Neural cell (in vitro differentiated cells): ENCODE measurements around the gene RBM5. TPM values are rescaled to one million over a fixed set of nuclear protein-coding genes. Genes with fewer than 3 reads are reported as not detected.

Source experiments
- H2AFZ ChIP-seq: fragments of 200-600, 300-800 bp; sonication (generic), shearing (Covaris generic); 2 replicates; pipeline ENCODE4 v1.6.0; 2014; ENCODE audit warnings: low read depth, mild to moderate bottlenecking, antibody characterized with exemption, low read length, moderate library complexity
- H3F3A ChIP-seq: fragments of 200-600 bp; shearing (Covaris generic); 2 replicates; pipeline ENCODE4 v1.6.1; 2016; ENCODE audit warnings: mild to moderate bottlenecking, moderate library complexity, mixed read lengths, antibody characterized with exemption, low read length; ENCODE audit not compliant: insufficient read depth, poor library complexity, severe bottlenecking
- H3K27ac ChIP-seq: fragments of 200-600, 300-800 bp; sonication (generic), shearing (Covaris generic); 2 replicates; pipeline ENCODE4 v1.5.1; 2014; ENCODE audit warnings: mild to moderate bottlenecking, low read length, moderate library complexity
- H3K27me3 ChIP-seq: fragments of 300-800, 200-600 bp; sonication (generic), shearing (Covaris generic); 2 replicates; pipeline ENCODE4 v1.6.0; 2014; ENCODE audit warnings: mild to moderate bottlenecking, low read depth, low read length, moderate library complexity; ENCODE audit not compliant: insufficient read depth
- H3K36me3 ChIP-seq: fragments of 300-800, 200-600 bp; sonication (generic), shearing (Covaris generic); 2 replicates; pipeline ENCODE4 v1.5.1; 2014; ENCODE audit warnings: mild to moderate bottlenecking, antibody characterized with exemption, low read length, moderate library complexity; ENCODE audit not compliant: insufficient read depth
- H3K4me2 ChIP-seq: fragments of 300-800, 200-600 bp; sonication (generic), shearing (Covaris generic); 2 replicates; pipeline ENCODE4 v1.6.0; 2014; ENCODE audit warnings: mild to moderate bottlenecking, low read length
- H3K4me3 ChIP-seq: fragments of 300-800, 200-600 bp; sonication (generic), shearing (Covaris generic); 2 replicates; pipeline ENCODE4 v1.5.1; 2014; ENCODE audit warnings: mild to moderate bottlenecking, low read length, moderate library complexity
- H3K79me2 ChIP-seq: fragments of 200-600 bp; shearing (Covaris generic); replicated peaks from 2 replicates; pipeline ENCODE4 v1.6.0; 2014; ENCODE audit warnings: mild to moderate bottlenecking, low read length, moderate library complexity; ENCODE audit not compliant: insufficient read depth
- H3K9ac ChIP-seq: fragments of 300-800, 200-600 bp; sonication (generic), shearing (Covaris generic); 2 replicates; pipeline ENCODE4 v1.6.1; 2016; ENCODE audit warnings: mild to moderate bottlenecking, low read length, mixed read lengths
- H3K9me2 ChIP-seq: fragments of 200-600 bp; shearing (Covaris generic); 2 replicates; pipeline ENCODE4 v1.6.1; 2016; ENCODE audit warnings: mild to moderate bottlenecking, low read length, mixed read lengths; ENCODE audit not compliant: insufficient read depth
- H3K9me3 ChIP-seq: fragments of 200-600, 300-800 bp; sonication (generic), shearing (Covaris generic); 2 replicates; pipeline ENCODE4 v1.6.1; 2016; ENCODE audit warnings: mild to moderate bottlenecking, mixed run types, low read length, moderate library complexity, mixed read lengths
- H4K20me1 ChIP-seq: fragments of 200-600 bp; shearing (Covaris generic); 2 replicates; pipeline ENCODE4 v1.6.1; 2016; ENCODE audit warnings: mild to moderate bottlenecking, mixed run types; ENCODE audit not compliant: insufficient read depth
- EP300 ChIP-seq: fragments of 450-650 bp; conservative IDR thresholded peaks from 2 replicates; pipeline ENCODE4 v1.6.1; 2014; ENCODE audit warnings: antibody characterized with exemption, mild to moderate bottlenecking, moderate library complexity; ENCODE audit not compliant: poor library complexity, severe bottlenecking
- EZH2 ChIP-seq: fragments of 200-600, 300-800 bp; shearing (Covaris generic), sonication (generic); IDR thresholded peaks from 2 replicates; pipeline ENCODE4 v1.6.1; 2014; ENCODE audit warnings: antibody characterized with exemption, low read length, borderline replicate concordance, mild to moderate bottlenecking; ENCODE audit not compliant: insufficient read depth, poor library complexity, severe bottlenecking
- MXI1 ChIP-seq: fragments of 450-650 bp; conservative IDR thresholded peaks from 2 replicates; pipeline ENCODE4 v1.6.1; 2014; ENCODE audit warnings: antibody characterized with exemption, mild to moderate bottlenecking; ENCODE audit not compliant: poor library complexity, severe bottlenecking
- POLR2AphosphoS5 ChIP-seq: IDR thresholded peaks from 2 replicates; pipeline ENCODE4 v1.6.1; 2012
- RAD21 ChIP-seq: fragments of 450-650 bp; conservative IDR thresholded peaks from 2 replicates; pipeline ENCODE4 v1.6.1; 2014; ENCODE audit warnings: antibody characterized with exemption, mild to moderate bottlenecking, moderate library complexity
- REST ChIP-seq: IDR thresholded peaks from 2 replicates; pipeline ENCODE4 v1.6.1; 2012; ENCODE audit warnings: borderline replicate concordance
- SMC3 ChIP-seq: fragments of 450-650 bp; conservative IDR thresholded peaks from 2 replicates; pipeline ENCODE4 v1.6.1; 2014; ENCODE audit warnings: antibody characterized with exemption, mild to moderate bottlenecking, moderate library complexity; ENCODE audit not compliant: poor library complexity
- TAF1 ChIP-seq: IDR thresholded peaks from 2 replicates; pipeline ENCODE4 v1.6.1; 2012; ENCODE audit warnings: low read depth
- polyA plus RNA-seq: library from polyadenylated mRNA; depleted of rRNA; stranded (reverse); fragments of >200 nt; gene quantifications from 2 replicates; pipeline ENCODE4 v1.2.3, GENCODE V29; 2014
- TF ChIP-seq, protein P1 (sequence below): fragments of 450-650 bp; IDR thresholded peaks from 2 replicates; pipeline ENCODE4 v1.5.1; 2014; ENCODE audit warnings: antibody characterized with exemption, mild to moderate bottlenecking, moderate library complexity; ENCODE audit not compliant: poor library complexity, severe bottlenecking

Gene RBM5
- polyA plus RNA-seq, 1 donor from 2014 or later, result 632 TPM

GRCh38 chr3:50139718-50140423, 51.2 kb downstream of the RBM5 start:
- no peaks in the 10 kb centered on the region for H3K79me2 ChIP-seq
- no peak overlapping the region for H3K9ac ChIP-seq
- no peak overlapping the region for H3K4me3 ChIP-seq
- H3K27me3 ChIP-seq, result no peaks in the 10 kb centered on the region
- no peaks in the 10 kb centered on the region for H3F3A ChIP-seq
- H3K9me2 ChIP-seq, result no peaks in the 10 kb centered on the region
- H3K9me3 ChIP-seq, result no peaks in the 10 kb centered on the region
- no peak overlapping the region for H3K4me2 ChIP-seq
- TF ChIP-seq POLR2AphosphoS5, result no peak
- no peak for TF ChIP-seq EZH2
- no peak for TF ChIP-seq RAD21
- TF ChIP-seq SMC3, result no peak
- TF ChIP-seq REST, result no peak
- TF ChIP-seq, protein P1, sequence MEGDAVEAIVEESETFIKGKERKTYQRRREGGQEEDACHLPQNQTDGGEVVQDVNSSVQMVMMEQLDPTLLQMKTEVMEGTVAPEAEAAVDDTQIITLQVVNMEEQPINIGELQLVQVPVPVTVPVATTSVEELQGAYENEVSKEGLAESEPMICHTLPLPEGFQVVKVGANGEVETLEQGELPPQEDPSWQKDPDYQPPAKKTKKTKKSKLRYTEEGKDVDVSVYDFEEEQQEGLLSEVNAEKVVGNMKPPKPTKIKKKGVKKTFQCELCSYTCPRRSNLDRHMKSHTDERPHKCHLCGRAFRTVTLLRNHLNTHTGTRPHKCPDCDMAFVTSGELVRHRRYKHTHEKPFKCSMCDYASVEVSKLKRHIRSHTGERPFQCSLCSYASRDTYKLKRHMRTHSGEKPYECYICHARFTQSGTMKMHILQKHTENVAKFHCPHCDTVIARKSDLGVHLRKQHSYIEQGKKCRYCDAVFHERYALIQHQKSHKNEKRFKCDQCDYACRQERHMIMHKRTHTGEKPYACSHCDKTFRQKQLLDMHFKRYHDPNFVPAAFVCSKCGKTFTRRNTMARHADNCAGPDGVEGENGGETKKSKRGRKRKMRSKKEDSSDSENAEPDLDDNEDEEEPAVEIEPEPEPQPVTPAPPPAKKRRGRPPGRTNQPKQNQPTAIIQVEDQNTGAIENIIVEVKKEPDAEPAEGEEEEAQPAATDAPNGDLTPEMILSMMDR, result no peak
- TF ChIP-seq MXI1, result no peak
- no peak for TF ChIP-seq EP300
- TF ChIP-seq TAF1, result no peak
- no peak overlapping the region for H3K27ac ChIP-seq
- no peak overlapping the region for H2AFZ ChIP-seq
- no peaks in the 10 kb centered on the region for H4K20me1 ChIP-seq
- no peaks in the 10 kb centered on the region for H3K36me3 ChIP-seq

- no peak overlapping the region for H3K4me3 ChIP-seq
- no peaks in the 10 kb centered on the region for H3F3A ChIP-seq
- no peak overlapping the region for H3K9ac ChIP-seq
- H4K20me1 ChIP-seq, result no peaks in the 10 kb centered on the region
- no peak for TF ChIP-seq POLR2AphosphoS5
- TF ChIP-seq MXI1, result no peak
- no peak for TF ChIP-seq EZH2
- TF ChIP-seq REST, result no peak
- TF ChIP-seq RAD21, result no peak
- no peaks in the 10 kb centered on the region for H3K36me3 ChIP-seq
- no peaks in the 10 kb centered on the region for H3K79me2 ChIP-seq
- H3K27ac ChIP-seq, result no peak overlapping the region
- H3K9me2 ChIP-seq, result no peaks in the 10 kb centered on the region
- H3K4me2 ChIP-seq, result no peak overlapping the region
- no peaks in the 10 kb centered on the region for H3K27me3 ChIP-seq
- no peak overlapping the region for H2AFZ ChIP-seq
- H3K9me3 ChIP-seq, result no peaks in the 10 kb centered on the region
Measured at GRCh38 chr3:50140990-50141389, 52.3 kb downstream of the RBM5 start.
